RWPE2 (cell line): ENCODE data around the gene C7orf33.

ENCODE experiments used
- ATAC-seq: fragments of 200-7000 bp; cut with Tn5 transposase; 3 replicates; pipeline ENCODE4 v1.9.1; 2021; ENCODE audit warnings: low read depth
- DNase-seq: peaks from one replicate; pipeline ENCODE4 v3.0.0-alpha.2; 2020; ENCODE audit warnings: low spot score
- H3K27ac ChIP-seq: fragments of 450-650 bp; 2 replicates; pipeline ENCODE4 v1.5.1; 2017; ENCODE audit warnings: mild to moderate bottlenecking; ENCODE audit not compliant: poor library complexity, severe bottlenecking
- H3K27me3 ChIP-seq: fragments of 250-450 bp; sonication (Bioruptor Pico); 2 replicates; pipeline ENCODE4 v1.5.1; 2021; ENCODE audit warnings: mild to moderate bottlenecking, moderate library complexity; ENCODE audit not compliant: insufficient read depth, poor library complexity, severe bottlenecking
- H3K36me3 ChIP-seq: fragments of 250-450 bp; sonication (Bioruptor Pico); 2 replicates; pipeline ENCODE4 v1.5.1; 2020; ENCODE audit warnings: low read depth, mild to moderate bottlenecking, moderate library complexity
- H3K4me1 ChIP-seq: fragments of 250-450 bp; sonication (Bioruptor Pico); 2 replicates; pipeline ENCODE4 v1.5.1; 2021; ENCODE audit warnings: mild to moderate bottlenecking, moderate library complexity; ENCODE audit not compliant: insufficient read depth, poor library complexity, severe bottlenecking
- H3K4me3 ChIP-seq: fragments of 250-450 bp; sonication (Bioruptor Pico); 2 replicates; pipeline ENCODE4 v1.5.1; 2021; ENCODE audit warnings: mild to moderate bottlenecking, moderate library complexity; ENCODE audit not compliant: severe bottlenecking
- H3K9me3 ChIP-seq: fragments of 250-450 bp; sonication (Bioruptor Pico); 2 replicates; pipeline ENCODE4 v1.5.1; 2021; ENCODE audit warnings: mild to moderate bottlenecking, moderate library complexity; ENCODE audit not compliant: severe bottlenecking
- TF ChIP-seq, protein P1 (sequence below): fragments of 450-650 bp; IDR thresholded peaks from one replicate; pipeline ENCODE4 v1.5.1; 2017; ENCODE audit warnings: mild to moderate bottlenecking, moderate library complexity; ENCODE audit not compliant: poor library complexity, severe bottlenecking

C7orf33 gene

DNA sequence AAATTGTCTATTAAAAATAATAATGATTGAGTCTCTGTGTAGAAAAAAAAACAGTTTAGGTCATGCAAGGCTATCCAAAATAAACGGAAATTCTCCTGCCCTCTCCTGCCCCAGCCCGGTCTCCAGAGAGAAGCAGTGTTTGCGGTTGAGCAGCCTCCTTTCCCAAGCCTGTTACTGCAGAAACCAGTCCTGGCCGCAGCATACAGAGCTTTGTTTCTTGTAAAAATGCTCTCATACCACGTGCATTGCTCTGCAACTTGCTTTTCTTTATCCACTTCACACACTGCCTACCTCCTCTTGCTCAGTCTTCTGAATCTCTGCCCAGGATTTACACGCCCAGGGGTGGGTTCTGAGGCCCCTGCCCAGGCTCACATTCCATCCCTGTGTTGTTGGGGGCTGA lies 73.8 kb downstream of the C7orf33 start:
- H3K4me1 ChIP-seq = no peaks in the 10 kb centered on the region
- H3K27ac ChIP-seq = no peak overlapping the region
- ATAC-seq (no peak; the same call in 2 of the 3 replicates), DNase-seq (no peak)
- H3K27me3 ChIP-seq = no peaks in the 10 kb centered on the region
- H3K4me3 ChIP-seq = no peak overlapping the region
- TF ChIP-seq, protein P1, sequence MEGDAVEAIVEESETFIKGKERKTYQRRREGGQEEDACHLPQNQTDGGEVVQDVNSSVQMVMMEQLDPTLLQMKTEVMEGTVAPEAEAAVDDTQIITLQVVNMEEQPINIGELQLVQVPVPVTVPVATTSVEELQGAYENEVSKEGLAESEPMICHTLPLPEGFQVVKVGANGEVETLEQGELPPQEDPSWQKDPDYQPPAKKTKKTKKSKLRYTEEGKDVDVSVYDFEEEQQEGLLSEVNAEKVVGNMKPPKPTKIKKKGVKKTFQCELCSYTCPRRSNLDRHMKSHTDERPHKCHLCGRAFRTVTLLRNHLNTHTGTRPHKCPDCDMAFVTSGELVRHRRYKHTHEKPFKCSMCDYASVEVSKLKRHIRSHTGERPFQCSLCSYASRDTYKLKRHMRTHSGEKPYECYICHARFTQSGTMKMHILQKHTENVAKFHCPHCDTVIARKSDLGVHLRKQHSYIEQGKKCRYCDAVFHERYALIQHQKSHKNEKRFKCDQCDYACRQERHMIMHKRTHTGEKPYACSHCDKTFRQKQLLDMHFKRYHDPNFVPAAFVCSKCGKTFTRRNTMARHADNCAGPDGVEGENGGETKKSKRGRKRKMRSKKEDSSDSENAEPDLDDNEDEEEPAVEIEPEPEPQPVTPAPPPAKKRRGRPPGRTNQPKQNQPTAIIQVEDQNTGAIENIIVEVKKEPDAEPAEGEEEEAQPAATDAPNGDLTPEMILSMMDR = no peak
- no peaks in the 10 kb centered on the region for H3K36me3 ChIP-seq
- no peaks in the 10 kb centered on the region for H3K9me3 ChIP-seq

- ATAC-seq = no peak
- Histone ChIP-seq H3K9me3 (no peaks in the 10 kb centered on the region), H3K27me3 (no peaks in the 10 kb centered on the region), H3K27ac (no peak overlapping the region), H3K4me1 (no peaks in the 10 kb centered on the region), H3K4me3 (no peak overlapping the region), H3K36me3 (no peaks in the 10 kb centered on the region)
- no peak for DNase-seq
- TF ChIP-seq, protein P1 = no peak
Measured at GRCh38 chr7:148665221-148665620, 74.7 kb downstream of the C7orf33 start.
